Activated CD8-positive, alpha-beta memory T cell treated with anti-CD3 and anti-CD28 coated beads for 1 hour (primary cell): ENCODE results near the gene AMOTL2.

Experiments
- DNase-seq, 2 donors: peaks; one replicate each; pipeline ENCODE4 v3.0.0-alpha.2; 2020; ENCODE audit warnings: low read depth in 1 of 2; ENCODE audit errors: extremely low read depth in 1 of 2

The AMOTL2 gene

DNA sequence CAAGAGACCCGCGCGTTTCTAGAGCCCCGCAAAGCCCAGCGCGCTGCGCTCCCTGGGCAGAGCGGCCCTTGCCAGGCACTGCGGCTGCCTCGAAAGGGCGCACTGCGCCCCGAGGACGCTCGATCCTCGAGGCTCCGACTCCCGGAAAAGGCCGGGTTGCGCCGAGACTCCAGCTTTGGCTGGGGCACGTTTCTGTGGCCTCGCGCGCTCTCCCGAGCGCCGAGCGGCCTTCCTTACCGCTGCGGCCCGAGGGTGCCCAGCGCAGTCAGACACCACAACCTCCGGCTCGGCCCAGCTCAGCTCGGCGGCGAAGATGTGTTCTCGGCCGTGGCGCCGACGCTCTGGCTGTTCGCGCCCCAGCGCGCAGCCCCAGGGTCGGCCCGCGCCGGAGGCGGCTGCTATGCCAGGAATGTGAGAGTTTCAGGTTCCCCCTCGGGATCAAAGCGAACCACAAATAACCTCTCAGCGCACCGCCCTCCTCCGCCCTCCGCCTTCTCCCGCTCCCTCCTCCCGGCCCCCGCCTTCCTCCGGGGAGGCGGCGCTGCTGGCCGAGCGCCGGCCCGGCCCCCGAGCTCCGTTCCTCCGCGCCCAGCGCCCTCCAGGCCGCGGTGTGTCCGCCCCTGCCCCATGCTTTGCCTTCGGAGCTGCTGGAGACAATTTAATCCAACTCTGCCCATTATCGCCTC is at the start of gene AMOTL2:
TSS of gene AMOTL2 (minus strand) at position 343 of the 686 bp plus-strand sequence. CDS start 3,014 bp downstream, outside the sequence.
- no peak for DNase-seq

DNA sequence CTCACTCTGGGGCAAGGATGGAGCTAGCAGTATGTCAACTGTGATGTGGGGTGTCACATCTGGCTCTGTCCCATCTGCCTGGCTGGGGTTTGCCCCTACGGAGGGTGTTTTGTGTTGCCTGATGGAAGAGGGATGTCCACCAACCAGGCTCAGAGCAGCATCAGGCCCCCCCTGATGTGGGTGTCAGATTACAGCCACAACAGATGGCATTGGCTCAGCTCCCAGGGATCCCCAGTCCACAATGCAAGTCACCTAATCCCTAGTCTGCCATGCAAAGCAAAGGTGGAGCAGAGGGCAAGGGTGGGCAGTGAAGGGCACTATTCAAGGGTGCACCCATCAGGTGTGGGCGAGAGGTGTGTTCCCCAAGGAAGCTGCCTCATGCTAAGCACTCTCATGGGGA is 48.9 kb upstream of the AMOTL2 start:
- DNase-seq, result no peak

DNA sequence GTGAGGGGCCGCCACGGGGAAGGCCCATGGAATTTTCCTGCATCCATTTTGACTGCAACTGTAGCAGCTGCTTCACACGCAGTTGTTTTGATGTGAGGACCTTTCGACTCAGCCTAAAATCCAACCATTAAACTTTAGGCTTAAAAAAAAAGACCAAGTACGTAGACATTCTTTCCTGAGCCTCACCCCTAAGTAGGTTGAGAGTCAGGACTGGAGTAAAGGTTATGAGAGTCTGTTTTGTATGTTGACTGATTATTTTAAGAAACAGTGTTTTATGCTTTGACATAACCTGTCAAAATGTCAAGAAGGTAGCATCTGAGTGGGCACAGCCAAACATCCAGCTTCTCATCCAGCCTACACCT is 45.7 kb upstream of the AMOTL2 start:
- DNase-seq, result no peak

DNA sequence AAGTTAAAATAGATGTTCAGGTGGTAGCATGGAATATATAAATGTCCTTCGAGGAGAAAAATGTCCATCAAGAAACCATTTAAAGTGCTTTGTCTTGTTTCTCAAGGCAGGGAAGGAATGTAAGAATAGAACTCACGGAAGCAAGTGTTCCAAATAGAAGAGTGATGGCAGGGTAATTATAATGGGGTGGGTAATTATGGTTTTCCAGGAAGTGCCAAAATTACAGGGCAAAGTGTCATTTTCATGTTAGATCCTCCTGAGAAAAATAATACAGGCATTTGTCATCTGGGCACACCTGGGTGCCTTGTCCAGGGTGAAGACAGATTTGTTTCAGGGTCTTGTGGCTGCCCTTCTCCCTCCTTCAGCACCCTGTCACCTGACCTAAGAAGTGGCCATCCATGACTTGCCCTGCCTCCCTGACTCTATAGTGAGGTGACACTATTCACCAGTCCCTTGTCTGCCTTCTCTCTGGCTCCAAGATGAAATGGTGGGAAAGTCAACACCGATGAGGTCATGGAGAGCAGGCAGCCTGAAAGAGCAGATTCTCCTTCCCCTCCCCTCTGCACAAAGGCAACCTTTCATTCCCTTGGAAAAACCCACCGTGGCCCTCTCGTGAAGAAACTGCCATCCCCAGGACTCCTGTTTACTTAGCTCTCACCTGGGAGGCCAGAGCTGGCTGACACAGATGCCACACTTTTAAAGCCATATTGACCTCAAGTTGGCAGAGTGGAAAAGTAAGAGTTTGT is 45.1 kb upstream of the AMOTL2 start:
- no peak for DNase-seq

DNA sequence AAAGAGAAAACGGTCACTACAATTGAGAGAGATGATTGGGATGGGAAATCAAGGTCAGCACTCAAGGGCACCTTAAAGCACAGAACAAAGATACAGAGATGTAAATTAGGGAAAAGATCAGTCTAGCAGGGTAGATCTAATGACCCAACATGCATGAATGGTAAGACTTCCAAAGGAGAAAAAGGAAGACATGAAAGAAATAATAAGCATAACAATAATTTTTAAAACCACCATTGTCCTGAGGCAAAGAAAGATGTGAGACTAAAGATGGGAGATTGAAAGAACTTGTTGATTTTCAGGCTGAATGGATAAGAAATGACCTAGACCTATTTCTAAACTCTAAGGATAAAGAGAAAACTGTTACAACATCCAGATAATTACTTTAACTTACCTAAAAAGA is 34.8 kb upstream of the AMOTL2 start:
- no peak for DNase-seq

DNA sequence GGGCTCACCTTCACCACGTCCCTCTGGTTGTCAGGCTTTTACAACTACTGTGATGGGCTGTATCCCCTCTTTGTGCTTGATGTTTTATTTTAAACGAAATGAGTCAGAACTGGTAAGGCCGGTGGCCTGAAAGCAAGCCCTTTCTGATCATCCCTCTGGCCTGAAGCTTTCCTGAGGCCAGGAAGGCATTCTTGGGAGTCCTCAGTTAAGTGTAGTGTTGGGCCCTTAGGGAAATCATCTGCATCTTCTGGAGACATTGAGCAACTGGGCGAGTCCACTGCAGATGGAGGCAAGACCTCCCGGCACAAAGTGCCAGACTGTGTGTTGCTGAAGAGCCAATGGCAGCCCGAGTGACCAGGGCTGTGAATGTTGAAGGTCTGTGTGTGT is 33.0 kb upstream of the AMOTL2 start:
- no peak for DNase-seq

GRCh38 chr3:134406331-134407238 is 32.3 kb upstream of the AMOTL2 start:
- no peak for DNase-seq

GRCh38 chr3:134404366-134404885 is 30.2 kb upstream of the AMOTL2 start:
- no peak for DNase-seq

GRCh38 chr3:134397755-134398154 is 23.5 kb upstream of the AMOTL2 start:
- no peak for DNase-seq

DNA sequence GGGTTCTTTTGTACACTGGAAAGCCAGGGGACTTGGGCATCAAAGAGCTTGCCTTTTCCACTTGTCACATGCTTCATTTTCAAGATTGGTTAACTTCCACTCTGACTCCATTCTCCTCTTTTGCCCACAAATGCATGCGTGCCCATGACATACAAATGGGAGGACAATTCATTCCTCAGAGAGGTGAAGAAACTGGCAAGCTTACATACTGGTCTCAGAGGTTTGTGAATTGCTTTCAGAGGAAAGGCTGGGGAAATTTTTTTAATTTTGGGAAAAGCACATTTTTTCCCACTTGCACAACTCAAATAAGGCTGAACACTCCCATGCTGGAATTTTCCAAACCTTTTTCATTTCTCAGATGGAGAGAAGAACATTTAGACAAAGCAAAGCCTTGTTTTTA is 20.9 kb upstream of the AMOTL2 start:
- DNase-seq, result no peak

DNA sequence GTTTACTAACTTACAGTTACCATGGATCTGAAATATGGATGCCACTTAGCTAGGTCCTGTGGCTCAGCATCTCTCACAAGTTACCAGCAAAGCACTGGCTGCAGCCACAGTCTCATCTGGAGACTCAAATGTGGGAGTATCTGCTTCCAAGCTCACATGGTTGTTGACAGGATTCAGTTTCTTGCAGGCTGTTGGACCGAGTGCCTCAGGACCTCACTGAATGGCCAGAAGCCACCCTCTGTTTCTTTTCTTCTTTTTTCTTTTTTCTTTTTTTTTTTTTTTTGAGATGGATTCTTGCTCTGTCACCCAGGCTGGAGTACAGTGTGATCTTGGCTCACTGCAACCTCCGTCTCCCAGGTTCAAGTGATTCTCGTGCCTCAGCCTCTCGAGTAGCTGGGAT is 20.1 kb upstream of the AMOTL2 start:
- no peak for DNase-seq

DNA sequence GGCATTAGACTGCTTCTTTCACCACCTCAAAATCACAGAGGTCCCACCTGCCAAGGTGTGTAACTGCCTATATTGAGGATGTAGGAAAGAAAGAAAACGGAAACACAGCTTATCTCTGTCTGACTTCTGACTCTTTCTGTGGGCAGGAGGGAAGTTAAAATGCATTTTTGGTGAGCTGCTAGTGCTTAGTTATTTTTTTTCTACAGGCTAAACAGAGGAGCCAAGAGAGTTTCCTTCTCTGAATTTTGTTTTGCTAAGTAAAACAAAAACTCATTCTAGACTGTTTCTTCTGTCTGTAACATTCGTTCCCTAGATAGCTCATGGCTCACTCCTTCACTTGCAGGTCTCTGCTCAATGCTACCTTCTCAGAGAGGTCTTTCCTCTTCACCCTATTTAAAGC is 18.8 kb upstream of the AMOTL2 start:
- DNase-seq, result no peak

DNA sequence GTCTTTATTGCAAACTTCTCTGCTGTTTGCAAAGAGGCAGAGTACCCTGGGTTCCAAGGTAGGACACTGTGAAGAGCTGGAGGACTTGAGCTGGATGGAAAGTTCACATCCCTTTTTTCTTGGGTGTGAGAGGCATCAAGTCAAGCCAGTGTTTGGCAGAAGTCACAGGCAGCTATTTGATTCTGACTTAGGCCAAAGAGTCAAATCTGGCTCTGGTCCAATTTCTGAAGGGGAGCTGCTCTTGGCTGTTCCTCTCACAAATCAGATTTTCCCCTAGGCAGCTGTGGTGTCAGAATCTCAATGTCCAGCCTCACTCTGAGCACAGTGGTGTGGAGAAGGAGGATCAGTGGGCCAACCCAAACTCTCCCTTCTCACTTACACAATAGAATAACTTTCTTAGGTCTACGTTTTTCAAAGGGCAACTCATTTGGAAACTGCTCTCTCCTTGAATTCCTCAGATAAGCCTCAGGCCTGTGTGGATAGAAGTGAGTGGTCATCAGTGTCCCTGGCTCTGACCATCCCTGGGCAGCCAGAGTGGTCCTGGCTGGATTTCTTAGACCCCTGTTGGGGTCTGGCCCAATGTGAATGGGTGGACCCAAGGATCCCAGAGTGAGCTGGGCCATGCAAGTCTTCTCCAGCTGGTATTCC is 18.2 kb upstream of the AMOTL2 start:
- no peak for DNase-seq

DNA sequence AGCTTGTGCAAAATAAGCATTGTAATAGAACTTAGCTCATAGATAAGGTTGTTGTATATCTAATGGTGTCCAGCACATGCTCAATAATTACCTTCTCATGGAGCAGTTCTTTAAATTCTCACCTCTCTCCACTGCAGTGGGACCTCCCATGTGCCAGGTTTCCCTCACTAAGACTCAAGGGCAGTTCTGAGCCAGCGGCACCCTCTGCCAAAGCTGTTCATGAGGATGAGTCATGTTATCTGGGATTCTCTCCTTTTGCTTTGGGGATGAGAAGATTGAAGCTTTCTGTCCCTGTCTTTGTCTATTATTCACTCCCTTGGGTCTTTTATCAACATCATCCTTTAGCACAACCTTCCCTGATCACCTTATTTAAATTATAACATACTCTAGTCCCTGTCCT is 15.6 kb upstream of the AMOTL2 start:
- no peak for DNase-seq

- DNase-seq, result no peak
Measured at GRCh38 chr3:134388788-134389485, 14.7 kb upstream of the AMOTL2 start.

GRCh38 chr3:134388292-134388691 is 14.0 kb upstream of the AMOTL2 start:
- DNase-seq, result no peak

- DNase-seq, result no peak
Measured at GRCh38 chr3:134387293-134387692, 13.0 kb upstream of the AMOTL2 start.

- DNase-seq, result no peak
Measured at GRCh38 chr3:134384963-134385362, 10.7 kb upstream of the AMOTL2 start.

DNA sequence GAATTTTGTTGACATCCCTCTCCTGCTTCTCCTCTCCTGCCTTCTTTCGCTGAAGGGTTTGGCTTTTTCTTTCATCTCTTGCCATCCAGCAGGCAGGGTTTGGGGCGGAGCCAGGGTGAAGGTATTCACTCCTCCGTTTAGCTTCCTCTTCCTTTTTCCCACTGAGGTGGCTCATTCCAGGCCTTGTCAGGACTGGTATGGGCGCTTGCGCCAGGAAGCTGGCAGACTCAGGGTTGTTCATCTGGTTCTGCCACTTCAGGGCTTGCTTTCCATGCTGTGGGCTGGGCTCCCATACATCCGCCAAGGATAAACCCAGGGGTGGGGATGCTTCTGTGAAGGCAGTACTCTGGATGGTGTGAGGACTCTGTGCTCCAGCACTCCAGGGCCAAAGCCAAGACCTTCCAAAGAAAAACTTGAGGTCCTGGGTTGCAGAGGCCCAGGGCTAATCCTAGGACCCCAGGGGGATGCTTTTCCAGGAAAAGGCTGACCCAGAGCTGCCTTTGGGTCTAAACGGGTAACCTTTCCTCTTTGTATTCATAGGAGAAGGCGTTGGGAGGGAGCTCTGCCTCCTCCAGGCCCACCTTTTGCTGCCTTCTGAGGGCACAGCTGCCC is 7.7 kb upstream of the AMOTL2 start:
- DNase-seq, result no peak

DNA sequence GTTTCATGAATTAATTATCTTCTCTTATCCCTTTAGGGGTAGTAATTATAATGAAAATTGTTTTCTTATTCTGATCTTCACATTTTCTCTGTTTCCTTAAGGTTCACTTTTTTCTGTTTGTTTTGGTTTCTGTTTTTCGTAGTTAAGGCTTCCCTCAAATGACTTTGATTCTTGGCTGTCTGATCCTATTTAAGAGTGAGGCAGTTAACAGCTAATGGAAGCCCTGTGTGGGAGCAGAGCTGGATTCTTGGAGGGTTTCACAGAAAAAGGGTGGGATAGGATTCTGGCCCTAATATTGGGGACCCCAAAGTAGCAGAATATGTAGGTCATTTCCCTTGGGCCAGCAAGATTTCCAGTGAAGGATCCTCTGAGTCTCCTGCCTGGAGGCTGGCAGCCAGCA is 6.8 kb upstream of the AMOTL2 start:
- DNase-seq, result no peak
